Left ventricle myocardium inferior (tissue), 1 donor: ENCODE data around the gene PARD3. TPM values are rescaled to one million over a fixed set of nuclear protein-coding genes. Genes with fewer than 3 reads are reported as not detected.
A peak's percentile ranks its signal among the peaks of the same experiment; 100 is the strongest.
"Not testable (repeated sequence)": the region's sequence is repeated elsewhere in the genome, so short reads cannot be mapped to it uniquely, and the experiment has no call there.

Experiments used
- DNase-seq: peaks from one replicate; pipeline ENCODE4 v3.0.0-alpha.2; 2020
- H3K27ac ChIP-seq: fragments of 200-600 bp; replicated peaks from 2 replicates; pipeline ENCODE4 v1.8.0; 2021
- H3K27me3 ChIP-seq: fragments of 200-600 bp; 2 replicates; pipeline ENCODE4 v1.8.0; 2021; ENCODE audit warnings: low read depth
- H3K36me3 ChIP-seq: fragments of 200-600 bp; 2 replicates; pipeline ENCODE4 v1.8.0; 2021
- H3K4me1 ChIP-seq: fragments of 200-600 bp; 2 replicates; pipeline ENCODE4 v1.8.0; 2021
- H3K4me3 ChIP-seq: fragments of 200-600 bp; 2 replicates; pipeline ENCODE4 v1.8.0; 2021; ENCODE audit warnings: mild to moderate bottlenecking, moderate library complexity
- H3K9me3 ChIP-seq: fragments of 200-600 bp; replicated peaks from 2 replicates; pipeline ENCODE4 v1.8.0; 2021
- intact Hi-C: fragments of 100-400 bp; cut with micrococcal nuclease; formaldehyde crosslinking; loops from one replicate; pipeline ENCODE4 v1.11.0; 2022
- total RNA-seq: library from RNA; stranded (reverse); fragmentation: NEBNext Ultra II Directional; extraction: Animal tissue kit (Norgen Biotek cat#: 25700); gene quantifications from one replicate; pipeline ENCODE4 v1.2.1, GENCODE V29; 2021
- TF ChIP-seq, protein P1 (sequence below): fragments of 200-600 bp; IDR thresholded peaks from 2 replicates; pipeline ENCODE4 v1.8.0; 2021; ENCODE audit warnings: antibody characterized with exemption, mild to moderate bottlenecking, borderline replicate concordance
- donor health status: DM: no; HTN: yes; CAD: no; lungs with severe emphysema.

Gene PARD3
- total RNA-seq, 1 donor from 2014 or later = 29.6 TPM

DNA sequence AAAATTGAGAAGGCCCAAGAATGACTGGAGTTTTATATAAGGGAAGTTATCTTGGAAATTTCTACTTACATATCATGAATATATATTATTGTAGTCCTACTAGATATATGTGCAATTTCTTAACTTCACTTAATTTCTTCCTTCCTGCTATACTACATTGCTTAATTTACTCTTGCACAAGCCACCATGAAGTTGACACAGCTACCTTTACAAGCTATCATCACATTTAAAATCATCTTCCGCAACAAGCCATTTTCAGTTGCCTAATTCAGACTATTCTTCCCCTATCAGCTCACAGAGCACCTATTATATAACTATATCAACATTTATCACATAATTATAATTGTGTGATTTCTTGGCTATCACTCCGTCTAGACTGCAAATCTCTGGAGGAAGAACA, 418.4 kb downstream of the PARD3 start:
- no peaks in the 10 kb centered on the region for H3K27me3 ChIP-seq
- H3K27ac ChIP-seq = no peak overlapping the region
- intact Hi-C loops = no loop called here

DNA sequence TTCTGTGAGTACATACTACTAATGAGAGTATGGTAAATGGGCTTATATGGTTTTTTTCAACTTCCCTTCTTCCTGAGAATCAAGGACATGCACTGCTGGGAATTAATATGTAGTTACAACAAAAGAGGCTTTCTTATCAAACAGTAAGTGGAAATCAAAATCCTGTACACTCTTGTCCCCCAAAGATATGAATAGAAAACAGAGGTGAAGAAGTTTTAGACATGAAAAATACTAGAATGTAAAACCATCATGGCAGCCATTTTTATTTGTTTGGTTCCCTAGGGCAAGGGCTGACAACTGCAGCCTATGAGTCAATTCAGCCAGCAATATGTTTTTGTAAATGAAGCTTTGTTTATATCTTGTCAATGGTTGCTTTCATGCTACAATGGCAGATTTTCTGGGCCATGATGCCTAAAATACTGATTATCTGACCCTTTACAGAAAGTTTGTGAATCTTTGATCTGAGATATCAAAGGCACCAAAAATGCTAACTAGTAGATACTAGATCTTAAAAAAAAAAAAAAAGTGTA, 422.4 kb downstream of the PARD3 start:
- Histone ChIP-seq H3K27me3 (no peaks in the 10 kb centered on the region), H3K36me3 (no peaks in the 10 kb centered on the region), H3K4me3 (no peak overlapping the region), H3K27ac (no peak overlapping the region), H3K9me3 (no peaks in the 10 kb centered on the region), H3K4me1 (no peaks in the 10 kb centered on the region)
- intact Hi-C loops = no loop called here
- no peak for DNase-seq
- TF ChIP-seq, protein P1, sequence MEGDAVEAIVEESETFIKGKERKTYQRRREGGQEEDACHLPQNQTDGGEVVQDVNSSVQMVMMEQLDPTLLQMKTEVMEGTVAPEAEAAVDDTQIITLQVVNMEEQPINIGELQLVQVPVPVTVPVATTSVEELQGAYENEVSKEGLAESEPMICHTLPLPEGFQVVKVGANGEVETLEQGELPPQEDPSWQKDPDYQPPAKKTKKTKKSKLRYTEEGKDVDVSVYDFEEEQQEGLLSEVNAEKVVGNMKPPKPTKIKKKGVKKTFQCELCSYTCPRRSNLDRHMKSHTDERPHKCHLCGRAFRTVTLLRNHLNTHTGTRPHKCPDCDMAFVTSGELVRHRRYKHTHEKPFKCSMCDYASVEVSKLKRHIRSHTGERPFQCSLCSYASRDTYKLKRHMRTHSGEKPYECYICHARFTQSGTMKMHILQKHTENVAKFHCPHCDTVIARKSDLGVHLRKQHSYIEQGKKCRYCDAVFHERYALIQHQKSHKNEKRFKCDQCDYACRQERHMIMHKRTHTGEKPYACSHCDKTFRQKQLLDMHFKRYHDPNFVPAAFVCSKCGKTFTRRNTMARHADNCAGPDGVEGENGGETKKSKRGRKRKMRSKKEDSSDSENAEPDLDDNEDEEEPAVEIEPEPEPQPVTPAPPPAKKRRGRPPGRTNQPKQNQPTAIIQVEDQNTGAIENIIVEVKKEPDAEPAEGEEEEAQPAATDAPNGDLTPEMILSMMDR = no peak

More for the DNA sequence above, 418.4 kb downstream of the PARD3 start:
- DNase-seq = no peak
- H3K4me3 ChIP-seq = no peak overlapping the region
- no peaks in the 10 kb centered on the region for H3K9me3 ChIP-seq
- TF ChIP-seq, protein P1 = no peak
- no peaks in the 10 kb centered on the region for H3K4me1 ChIP-seq
- no peaks in the 10 kb centered on the region for H3K36me3 ChIP-seq

DNA sequence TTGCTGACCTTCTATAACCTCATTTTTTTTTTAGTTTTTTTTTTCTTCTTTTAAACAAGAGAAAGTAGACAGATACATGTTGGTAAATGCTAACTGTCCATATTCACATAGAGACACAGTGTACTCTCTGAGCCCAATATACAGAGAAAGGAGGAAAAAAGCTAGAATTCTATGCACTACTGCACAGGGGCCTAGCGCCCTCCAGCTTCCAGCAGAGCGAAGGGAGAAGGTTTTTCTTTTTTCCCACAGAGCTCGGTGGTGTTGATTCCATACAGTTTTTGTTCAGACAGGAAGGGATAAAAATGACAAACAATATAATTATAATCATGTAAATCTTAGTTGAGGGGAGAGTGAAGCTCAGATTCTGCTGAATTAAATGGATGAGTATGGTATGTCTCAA, 423.9 kb downstream of the PARD3 start:
- DNase-seq, H3K4me1 ChIP-seq: not testable (repeated sequence)

DNA sequence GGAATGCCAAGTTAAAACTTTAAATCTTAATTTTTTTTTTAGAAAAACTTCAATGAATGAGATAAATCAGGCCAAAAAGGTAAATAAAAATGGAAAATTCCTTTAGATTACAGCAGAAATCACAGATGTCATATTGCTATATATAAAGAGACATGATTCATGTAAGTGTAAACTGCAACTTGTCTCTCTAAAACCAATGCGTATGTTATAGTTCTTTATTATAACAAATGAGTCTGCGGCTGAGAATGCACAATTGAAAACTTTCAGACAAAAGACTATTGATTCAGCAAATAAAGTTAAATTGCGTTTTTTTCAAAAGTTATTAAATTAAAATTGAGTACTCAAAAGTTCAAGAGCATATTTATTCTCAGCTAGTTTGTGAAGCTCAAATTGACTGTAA, 425.3 kb downstream of the PARD3 start:
- Histone ChIP-seq H3K4me1 (no peaks in the 10 kb centered on the region), H3K4me3 (no peak overlapping the region), H3K36me3 (no peaks in the 10 kb centered on the region), H3K27ac (no peak overlapping the region), H3K27me3 (no peaks in the 10 kb centered on the region), H3K9me3 (no peaks in the 10 kb centered on the region)
- no peak for DNase-seq
- intact Hi-C loops = no loop called here
- TF ChIP-seq, protein P1 = no peak

More for the DNA sequence above, 423.9 kb downstream of the PARD3 start:
- H3K27me3 ChIP-seq, H3K4me3 ChIP-seq, H3K9me3 ChIP-seq, H3K36me3 ChIP-seq, H3K27ac ChIP-seq, intact Hi-C loops: not testable (repeated sequence)
- TF ChIP-seq, protein P1 = peak; percentile 30

DNA sequence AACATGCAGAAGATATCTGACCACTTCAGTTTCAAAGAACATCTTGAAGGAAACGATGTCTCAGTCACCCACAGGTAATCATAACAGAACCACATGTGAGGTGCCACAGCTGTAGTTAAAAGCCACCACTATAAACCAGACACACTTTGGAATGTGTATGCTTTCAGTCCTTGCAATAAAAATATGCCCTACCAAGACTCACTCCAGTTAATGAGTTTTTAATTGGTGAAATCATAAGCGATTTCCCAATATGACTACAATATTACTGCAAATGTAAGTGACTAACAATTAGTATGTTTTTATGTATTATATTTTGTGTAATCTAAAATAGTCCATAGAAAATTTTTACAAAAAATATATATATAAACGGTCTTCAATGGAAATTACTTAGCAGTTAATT, 428.2 kb downstream of the PARD3 start:
- no peak for DNase-seq
- no peak overlapping the region for H3K27ac ChIP-seq
- H3K27me3 ChIP-seq = no peaks in the 10 kb centered on the region
- no peaks in the 10 kb centered on the region for H3K4me1 ChIP-seq
- H3K9me3 ChIP-seq = no peaks in the 10 kb centered on the region
- H3K36me3 ChIP-seq = peaks cover 14% of the 10 kb centered on the region
- TF ChIP-seq, protein P1 = no peak
- intact Hi-C loops = no loop called here
- no peak overlapping the region for H3K4me3 ChIP-seq
